SIG-M5 (cell line): ENCODE measurements around the gene ANKRD22.
"Not testable (repeated sequence)": the region's sequence is repeated elsewhere in the genome, so short reads cannot be mapped to it uniquely, and the experiment has no call there.

ENCODE experiments used
- DNase-seq: peaks from one replicate; lab custom pipeline; 2025; lab: John Stamatoyannopoulos, UW

The ANKRD22 gene

GRCh38 chr10:88851706-88852105 lies at the start of gene ANKRD22:
TSS of gene ANKRD22 (minus strand) at chr10:88851844. CDS start at chr10:88851607, 237 bp downstream.
- peak; percentile 75 for DNase-seq

- no peak for DNase-seq
Observed at GRCh38 chr10:88899886-88900285, 48.2 kb upstream of the ANKRD22 start.

- DNase-seq = no peak
Observed at GRCh38 chr10:88898727-88899126, 47.1 kb upstream of the ANKRD22 start.

GRCh38 chr10:88896994-88897853 lies 45.6 kb upstream of the ANKRD22 start:
- no peak for DNase-seq

GRCh38 chr10:88896372-88896993 lies 44.8 kb upstream of the ANKRD22 start:
- DNase-seq = no peak

- no peak for DNase-seq
Observed at GRCh38 chr10:88895250-88895649, 43.6 kb upstream of the ANKRD22 start.

- DNase-seq = no peak
Observed at GRCh38 chr10:88893611-88894010, 42.0 kb upstream of the ANKRD22 start.

GRCh38 chr10:88892222-88892967 lies 40.8 kb upstream of the ANKRD22 start:
- no peak for DNase-seq

- no peak for DNase-seq
Observed at GRCh38 chr10:88890681-88891381, 39.2 kb upstream of the ANKRD22 start.

- no peak for DNase-seq
Observed at GRCh38 chr10:88889559-88890337, 38.1 kb upstream of the ANKRD22 start.

GRCh38 chr10:88888810-88889445 lies 37.3 kb upstream of the ANKRD22 start:
- DNase-seq = no peak

- no peak for DNase-seq
Observed at GRCh38 chr10:88886557-88886956, 34.9 kb upstream of the ANKRD22 start.

- DNase-seq = no peak
Observed at GRCh38 chr10:88883448-88883809, 31.8 kb upstream of the ANKRD22 start.

GRCh38 chr10:88882646-88883447 lies 31.2 kb upstream of the ANKRD22 start:
- DNase-seq = not testable (repeated sequence)

GRCh38 chr10:88881922-88882645 lies 30.4 kb upstream of the ANKRD22 start:
- DNase-seq = no peak

GRCh38 chr10:88881320-88881719 lies 29.7 kb upstream of the ANKRD22 start:
- no peak for DNase-seq

- no peak for DNase-seq
Observed at GRCh38 chr10:88880282-88881076, 28.8 kb upstream of the ANKRD22 start.

- no peak for DNase-seq
Observed at GRCh38 chr10:88879534-88880281, 28.1 kb upstream of the ANKRD22 start, which contains the start of gene STAMBPL1. TSS of gene STAMBPL1 (plus strand) at chr10:88880245. CDS start at chr10:88901709, 21,464 bp downstream.
